ENCODE data around the gene SORL1. TPM values are rescaled to one million over a fixed set of nuclear protein-coding genes. Genes with fewer than 3 reads are reported as not detected.
"Not testable (repeated sequence)": the region's sequence is repeated elsewhere in the genome, so short reads cannot be mapped to it uniquely, and the experiment has no call there.

The SORL1 gene
- total RNA-seq, 1 donor from 2014 or later: 76.3 TPM

- DNase-seq: no peak
These were observed 22.6 kb downstream of the SORL1 start for GRCh38 chr11:121474680-121475079.

GRCh38 chr11:121476379-121477032 lies 24.4 kb downstream of the SORL1 start:
- DNase-seq: no peak

GRCh38 chr11:121478226-121478894 lies 26.2 kb downstream of the SORL1 start:
- DNase-seq: no peak

GRCh38 chr11:121478895-121479697 lies 27.0 kb downstream of the SORL1 start:
- no peak for DNase-seq

GRCh38 chr11:121479698-121480238 lies 27.7 kb downstream of the SORL1 start:
- DNase-seq: no peak

- DNase-seq: not testable (repeated sequence)
These were observed 29.5 kb downstream of the SORL1 start for GRCh38 chr11:121481484-121482230.

- no peak for DNase-seq
These were observed 30.4 kb downstream of the SORL1 start for GRCh38 chr11:121482231-121483129.

- no peak for DNase-seq
These were observed 31.8 kb downstream of the SORL1 start for GRCh38 chr11:121483805-121484480.

GRCh38 chr11:121485216-121485615 lies 33.1 kb downstream of the SORL1 start:
- DNase-seq: no peak

- DNase-seq: no peak
These were observed 33.9 kb downstream of the SORL1 start for GRCh38 chr11:121486054-121486453.

- DNase-seq: no peak
These were observed 35.1 kb downstream of the SORL1 start for GRCh38 chr11:121487191-121487590.

GRCh38 chr11:121488170-121488569 lies 36.1 kb downstream of the SORL1 start:
- DNase-seq: no peak

GRCh38 chr11:121488641-121489040 lies 36.5 kb downstream of the SORL1 start:
- DNase-seq: no peak

GRCh38 chr11:121489823-121490222 lies 37.7 kb downstream of the SORL1 start:
- no peak for DNase-seq

- DNase-seq: peak; percentile 46
These were observed 42.4 kb downstream of the SORL1 start for GRCh38 chr11:121494355-121495099.

GRCh38 chr11:121497176-121497998 lies 45.3 kb downstream of the SORL1 start:
- DNase-seq: no peak

GRCh38 chr11:121499405-121499804 lies 47.3 kb downstream of the SORL1 start:
- DNase-seq: no peak

GRCh38 chr11:121500275-121500674 lies 48.2 kb downstream of the SORL1 start:
- no peak for DNase-seq

GRCh38 chr11:121500717-121501116 lies 48.6 kb downstream of the SORL1 start:
- no peak for DNase-seq

Data from occipital lobe (tissue), 2 donors.